ENCODE results near the gene ZBTB42. TPM values are rescaled to one million over a fixed set of nuclear protein-coding genes. Genes with fewer than 3 reads are reported as not detected.

ZBTB42 gene
- total RNA-seq, 2 experiments from 2014 or later, result 1.3 TPM

- intact Hi-C loops (cut with micrococcal nuclease), result no loop called here
- no peak overlapping the region for H3K4me3 Mint-ChIP-seq
- H3K36me3 Mint-ChIP-seq (ENCODE audit: low read depth), result peaks cover 34% of the 10 kb centered on the region
- CTCF ChIA-PET, result no interaction called here
- no peak overlapping the region for H3K27ac Mint-ChIP-seq
- TF ChIP-seq, protein P1, sequence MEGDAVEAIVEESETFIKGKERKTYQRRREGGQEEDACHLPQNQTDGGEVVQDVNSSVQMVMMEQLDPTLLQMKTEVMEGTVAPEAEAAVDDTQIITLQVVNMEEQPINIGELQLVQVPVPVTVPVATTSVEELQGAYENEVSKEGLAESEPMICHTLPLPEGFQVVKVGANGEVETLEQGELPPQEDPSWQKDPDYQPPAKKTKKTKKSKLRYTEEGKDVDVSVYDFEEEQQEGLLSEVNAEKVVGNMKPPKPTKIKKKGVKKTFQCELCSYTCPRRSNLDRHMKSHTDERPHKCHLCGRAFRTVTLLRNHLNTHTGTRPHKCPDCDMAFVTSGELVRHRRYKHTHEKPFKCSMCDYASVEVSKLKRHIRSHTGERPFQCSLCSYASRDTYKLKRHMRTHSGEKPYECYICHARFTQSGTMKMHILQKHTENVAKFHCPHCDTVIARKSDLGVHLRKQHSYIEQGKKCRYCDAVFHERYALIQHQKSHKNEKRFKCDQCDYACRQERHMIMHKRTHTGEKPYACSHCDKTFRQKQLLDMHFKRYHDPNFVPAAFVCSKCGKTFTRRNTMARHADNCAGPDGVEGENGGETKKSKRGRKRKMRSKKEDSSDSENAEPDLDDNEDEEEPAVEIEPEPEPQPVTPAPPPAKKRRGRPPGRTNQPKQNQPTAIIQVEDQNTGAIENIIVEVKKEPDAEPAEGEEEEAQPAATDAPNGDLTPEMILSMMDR (IDR thresholded peaks at IDR 0.05), result no peak
- peaks cover 4% of the 10 kb centered on the region for H3K9me3 Mint-ChIP-seq
- H3K4me1 Mint-ChIP-seq (ENCODE audit: low read depth), result peaks cover 2% of the 10 kb centered on the region
- POLR2A ChIA-PET, result no interaction called here
- ATAC-seq, result no peak
- DNase-seq, result no peak
- no peaks in the 10 kb centered on the region for H3K27me3 Mint-ChIP-seq
These were observed 25.8 kb upstream of the ZBTB42 start for GRCh38 chr14:104775073-104775489.

- TF ChIP-seq, protein P1 (IDR thresholded peaks at IDR 0.05), result no peak
- ChIA-PET CTCF (no interaction called here), POLR2A (no interaction called here)
- Mint-ChIP-seq H3K27ac (no peak overlapping the region), H3K36me3 (ENCODE audit: low read depth) (peaks cover 25% of the 10 kb centered on the region), H3K4me1 (ENCODE audit: low read depth) (no peaks in the 10 kb centered on the region), H3K27me3 (no peaks in the 10 kb centered on the region), H3K4me3 (no peak overlapping the region), H3K9me3 (no peaks in the 10 kb centered on the region)
- DNase-seq, result no peak
- intact Hi-C loops (cut with micrococcal nuclease), result no loop called here
- ATAC-seq, result no peak
These were observed 24.4 kb upstream of the ZBTB42 start for GRCh38 chr14:104776481-104776880.

- DNase-seq (no peak), ATAC-seq (no peak)
- TF ChIP-seq, protein P1 (IDR thresholded peaks at IDR 0.05), result no peak
- Mint-ChIP-seq H3K27ac (no peak overlapping the region), H3K36me3 (ENCODE audit: low read depth) (peaks cover 18% of the 10 kb centered on the region), H3K27me3 (no peaks in the 10 kb centered on the region), H3K9me3 (no peaks in the 10 kb centered on the region), H3K4me3 (no peak overlapping the region), H3K4me1 (ENCODE audit: low read depth) (no peaks in the 10 kb centered on the region)
- intact Hi-C loops (cut with micrococcal nuclease), result no loop called here
- ChIA-PET CTCF (no interaction called here), POLR2A (no interaction called here)
These were observed 23.7 kb upstream of the ZBTB42 start for GRCh38 chr14:104776961-104777807.

GRCh38 chr14:104777808-104778249 is 23.1 kb upstream of the ZBTB42 start:
- ChIA-PET POLR2A (no interaction called here), CTCF (no interaction called here)
- DNase-seq, result no peak
- TF ChIP-seq, protein P1 (IDR thresholded peaks at IDR 0.05), result no peak
- Mint-ChIP-seq H3K27ac (no peak overlapping the region), H3K27me3 (no peaks in the 10 kb centered on the region), H3K9me3 (no peaks in the 10 kb centered on the region), H3K36me3 (ENCODE audit: low read depth) (peaks cover 12% of the 10 kb centered on the region), H3K4me3 (no peak overlapping the region), H3K4me1 (ENCODE audit: low read depth) (peaks cover 2% of the 10 kb centered on the region)
- intact Hi-C loops (cut with micrococcal nuclease), result no loop called here
- ATAC-seq, result no peak

DNA sequence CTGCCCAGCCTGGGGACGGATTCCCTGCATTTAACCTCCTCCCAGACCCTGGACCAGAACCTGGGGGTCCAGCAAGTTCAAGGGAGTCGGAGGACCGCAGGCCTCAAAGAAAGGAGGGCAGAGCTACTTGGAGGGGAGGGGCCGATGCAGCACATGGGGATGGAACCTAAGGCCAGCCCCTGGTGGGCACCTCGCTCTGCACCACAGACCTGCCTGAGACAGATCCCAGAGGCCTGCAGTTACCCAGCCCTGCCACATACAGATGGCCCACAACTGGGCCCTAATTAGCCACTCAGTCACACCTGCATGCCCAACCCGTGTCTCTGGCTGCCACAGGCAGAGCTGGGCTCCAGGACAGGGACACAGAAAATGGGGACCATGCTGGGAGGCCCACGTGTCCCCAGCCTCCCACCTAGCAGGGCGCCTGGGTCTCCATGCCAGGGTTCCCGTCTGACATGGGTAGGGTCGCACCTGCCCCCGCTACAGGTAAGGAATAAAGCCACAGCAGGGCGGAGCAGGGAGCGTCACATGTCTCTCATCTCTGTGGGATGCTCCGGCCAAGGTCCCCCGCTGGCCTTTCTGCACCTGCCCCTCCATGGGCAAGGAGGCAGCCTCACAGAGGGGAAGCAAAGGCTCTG is 22.1 kb upstream of the ZBTB42 start:
- intact Hi-C loops (cut with micrococcal nuclease), result no loop called here
- ChIA-PET CTCF (interaction anchor here (0.7 to 3.0 kb wide), 3 partner anchors 8 to 1078 kb away, joined by 3 to 8 read pairs (median 3); no protein-coding TSS in a partner anchor), POLR2A (interaction anchor here (1.3 kb wide), 1 partner anchor 10 kb away, joined by 3 read pairs; no protein-coding TSS in a partner anchor)
- TF ChIP-seq, protein P1 (IDR thresholded peaks at IDR 0.05), result no peak
- H3K9me3 Mint-ChIP-seq, result no peaks in the 10 kb centered on the region
- DNase-seq (no peak), ATAC-seq (no peak)
- no peak overlapping the region for H3K4me3 Mint-ChIP-seq
- H3K4me1 Mint-ChIP-seq (ENCODE audit: low read depth), result peaks cover 2% of the 10 kb centered on the region
- peaks cover 9% of the 10 kb centered on the region for H3K36me3 Mint-ChIP-seq (ENCODE audit: low read depth)
- H3K27me3 Mint-ChIP-seq, result no peaks in the 10 kb centered on the region
- H3K27ac Mint-ChIP-seq, result no peak overlapping the region

Data from activated CD8-positive, alpha-beta T cell treated with anti-CD3 and anti-CD28 coated beads for 36 hours (primary cell).